ENCODE data around the gene CLIC3.
"Not testable (repeated sequence)": the region's sequence is repeated elsewhere in the genome, so short reads cannot be mapped to it uniquely, and the experiment has no call there.

CLIC3 gene

GRCh38 chr9:137009938-137010732 lies 13.8 kb upstream of the CLIC3 start:
- Histone ChIP-seq H3K4me3 (no peak overlapping the region), H3K36me3 (ENCODE audit: insufficient read depth, low read length) (no peaks in the 10 kb centered on the region), H3K9ac (ENCODE audit: insufficient read length) (no peak overlapping the region), H3K27ac (no peak overlapping the region), H3K9me3 (ENCODE audit: low read depth, low read length) (no peaks in the 10 kb centered on the region)
- TF ChIP-seq POLR2AphosphoS5 (IDR thresholded peaks at IDR 0.05; ENCODE audit: borderline replicate concordance, low read depth, low read length) = no peak
- TF ChIP-seq FOXP2 (optimal IDR thresholded peaks at IDR 0.05; ENCODE audit: control extremely low read depth, extremely low read length, insufficient read depth) = no peak
- no peak for TF ChIP-seq EZH2 (IDR thresholded peaks at IDR 0.05)
- no peak for DNase-seq (ENCODE audit: low read depth, low spot score)

- DNase-seq (ENCODE audit: low read depth, low spot score) = no peak
- Histone ChIP-seq H3K9me3 (ENCODE audit: low read depth, low read length) (no peaks in the 10 kb centered on the region), H3K36me3 (ENCODE audit: insufficient read depth, low read length) (no peaks in the 10 kb centered on the region), H3K27ac (no peak overlapping the region), H3K9ac (ENCODE audit: insufficient read length) (no peak overlapping the region), H3K4me3 (no peak overlapping the region)
- TF ChIP-seq FOXP2 (optimal IDR thresholded peaks at IDR 0.05; ENCODE audit: control extremely low read depth, extremely low read length, insufficient read depth) (no peak), POLR2AphosphoS5 (IDR thresholded peaks at IDR 0.05; ENCODE audit: borderline replicate concordance, low read depth, low read length) (no peak), EZH2 (IDR thresholded peaks at IDR 0.05) (no peak)
These were observed 12.8 kb upstream of the CLIC3 start for GRCh38 chr9:137009217-137009616.

GRCh38 chr9:137008312-137008711 lies 11.9 kb upstream of the CLIC3 start:
- no peak overlapping the region for H3K4me3 ChIP-seq
- H3K36me3 ChIP-seq (ENCODE audit: insufficient read depth, low read length) = no peaks in the 10 kb centered on the region
- no peak overlapping the region for H3K9ac ChIP-seq (ENCODE audit: insufficient read length)
- no peaks in the 10 kb centered on the region for H3K9me3 ChIP-seq (ENCODE audit: low read depth, low read length)
- DNase-seq (ENCODE audit: low read depth, low spot score) = no peak
- TF ChIP-seq EZH2 (IDR thresholded peaks at IDR 0.05) (no peak), FOXP2 (optimal IDR thresholded peaks at IDR 0.05; ENCODE audit: control extremely low read depth, extremely low read length, insufficient read depth) (no peak), POLR2AphosphoS5 (IDR thresholded peaks at IDR 0.05; ENCODE audit: borderline replicate concordance, low read depth, low read length) (no peak)
- no peak overlapping the region for H3K27ac ChIP-seq

- Histone ChIP-seq H3K9me3 (ENCODE audit: low read depth, low read length) (no peaks in the 10 kb centered on the region), H3K4me3 (no peak overlapping the region), H3K36me3 (ENCODE audit: insufficient read depth, low read length) (no peaks in the 10 kb centered on the region), H3K27ac (no peak overlapping the region), H3K9ac (ENCODE audit: insufficient read length) (no peak overlapping the region)
- no peak for DNase-seq (ENCODE audit: low read depth, low spot score)
- no peak for TF ChIP-seq FOXP2 (optimal IDR thresholded peaks at IDR 0.05; ENCODE audit: control extremely low read depth, extremely low read length, insufficient read depth)
- TF ChIP-seq EZH2 (IDR thresholded peaks at IDR 0.05) = no peak
- TF ChIP-seq POLR2AphosphoS5 (IDR thresholded peaks at IDR 0.05; ENCODE audit: borderline replicate concordance, low read depth, low read length) = no peak
These were observed 11.5 kb upstream of the CLIC3 start for GRCh38 chr9:137007816-137008270.

GRCh38 chr9:137007108-137007815 lies 10.9 kb upstream of the CLIC3 start:
- Histone ChIP-seq H3K27ac (no peak overlapping the region), H3K9ac (ENCODE audit: insufficient read length) (no peak overlapping the region)

GRCh38 chr9:137006116-137007003 lies 10.0 kb upstream of the CLIC3 start:
- no peak overlapping the region for H3K27ac ChIP-seq
- TF ChIP-seq FOXP2 (optimal IDR thresholded peaks at IDR 0.05; ENCODE audit: control extremely low read depth, extremely low read length, insufficient read depth) (no peak), EZH2 (IDR thresholded peaks at IDR 0.05) (no peak), POLR2AphosphoS5 (IDR thresholded peaks at IDR 0.05; ENCODE audit: borderline replicate concordance, low read depth, low read length) (no peak)
- no peak for DNase-seq (ENCODE audit: low read depth, low spot score)
- no peaks in the 10 kb centered on the region for H3K36me3 ChIP-seq (ENCODE audit: insufficient read depth, low read length)
- H3K9me3 ChIP-seq (ENCODE audit: low read depth, low read length) = no peaks in the 10 kb centered on the region
- no peak overlapping the region for H3K4me3 ChIP-seq
- no peak overlapping the region for H3K9ac ChIP-seq (ENCODE audit: insufficient read length)

More at GRCh38 chr9:137007108-137007815, 10.9 kb upstream of the CLIC3 start:
- Histone ChIP-seq H3K36me3 (ENCODE audit: insufficient read depth, low read length) (no peaks in the 10 kb centered on the region), H3K4me3 (no peak overlapping the region), H3K9me3 (ENCODE audit: low read depth, low read length) (no peaks in the 10 kb centered on the region)
- DNase-seq (ENCODE audit: low read depth, low spot score) = no peak
- TF ChIP-seq FOXP2 (optimal IDR thresholded peaks at IDR 0.05; ENCODE audit: control extremely low read depth, extremely low read length, insufficient read depth) (no peak), POLR2AphosphoS5 (IDR thresholded peaks at IDR 0.05; ENCODE audit: borderline replicate concordance, low read depth, low read length) (no peak), EZH2 (IDR thresholded peaks at IDR 0.05) (no peak)

- H3K4me3 ChIP-seq; H3K27ac ChIP-seq; H3K36me3 ChIP-seq (ENCODE audit: insufficient read depth, low read length); DNase-seq (ENCODE audit: low read depth, low spot score); H3K9ac ChIP-seq (ENCODE audit: insufficient read length); H3K9me3 ChIP-seq (ENCODE audit: low read depth, low read length): not testable (repeated sequence)
These were observed 7.9 kb upstream of the CLIC3 start for GRCh38 chr9:137004285-137004684.

GRCh38 chr9:137002646-137003041 lies 6.3 kb upstream of the CLIC3 start:
- TF ChIP-seq POLR2AphosphoS5 (IDR thresholded peaks at IDR 0.05; ENCODE audit: borderline replicate concordance, low read depth, low read length) (no peak), FOXP2 (optimal IDR thresholded peaks at IDR 0.05; ENCODE audit: control extremely low read depth, extremely low read length, insufficient read depth) (no peak), EZH2 (IDR thresholded peaks at IDR 0.05) (no peak)
- Histone ChIP-seq H3K9me3 (ENCODE audit: low read depth, low read length) (no peaks in the 10 kb centered on the region), H3K4me3 (no peak overlapping the region), H3K27ac (no peak overlapping the region), H3K9ac (ENCODE audit: insufficient read length) (no peak overlapping the region), H3K36me3 (ENCODE audit: insufficient read depth, low read length) (no peaks in the 10 kb centered on the region)
- DNase-seq (ENCODE audit: low read depth, low spot score) = no peak

All from SK-N-MC (cell line).